Stimulated activated CD8-positive, alpha-beta memory T cell treated with anti-CD3 and anti-CD28 coated beads, Interleukin-4, amount 100 ng/mL, for 48 hours (primary cell): ENCODE measurements around the gene PLCE1.

Experiments
- DNase-seq: peaks from one replicate; pipeline ENCODE4 v3.0.0-alpha.2; 2020

PLCE1 gene

GRCh38 chr10:94025806-94026205 lies 32.1 kb downstream of the PLCE1 start:
- DNase-seq, result no peak

- no peak for DNase-seq
Measured at GRCh38 chr10:94027197-94027596, 33.5 kb downstream of the PLCE1 start.

GRCh38 chr10:94029955-94030354 lies 36.2 kb downstream of the PLCE1 start:
- DNase-seq, result no peak

- no peak for DNase-seq
Measured at GRCh38 chr10:94035982-94036765, 42.4 kb downstream of the PLCE1 start.

GRCh38 chr10:94036766-94037033 lies 43.0 kb downstream of the PLCE1 start:
- no peak for DNase-seq

GRCh38 chr10:94037286-94037685 lies 43.6 kb downstream of the PLCE1 start:
- no peak for DNase-seq

DNA sequence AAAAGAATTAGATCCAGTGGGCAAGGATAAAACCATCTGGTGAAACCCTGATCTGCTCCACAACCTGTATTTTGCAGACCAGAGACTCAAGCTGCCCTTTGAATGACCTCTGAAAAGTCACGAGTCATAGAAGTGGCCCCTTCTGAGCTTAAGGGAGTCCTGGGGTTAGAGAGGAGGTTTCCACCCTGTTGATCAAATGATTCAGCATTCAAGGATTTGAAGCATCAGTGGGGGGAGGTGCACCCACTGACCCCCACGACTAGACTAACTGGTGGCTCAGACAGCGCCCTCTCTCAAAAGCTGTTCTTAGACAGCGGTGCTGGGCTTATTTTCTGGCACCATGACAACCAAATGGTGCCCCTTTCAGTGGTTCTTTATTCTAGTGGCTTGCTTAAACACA lies 44.3 kb downstream of the PLCE1 start:
- DNase-seq, result no peak

DNA sequence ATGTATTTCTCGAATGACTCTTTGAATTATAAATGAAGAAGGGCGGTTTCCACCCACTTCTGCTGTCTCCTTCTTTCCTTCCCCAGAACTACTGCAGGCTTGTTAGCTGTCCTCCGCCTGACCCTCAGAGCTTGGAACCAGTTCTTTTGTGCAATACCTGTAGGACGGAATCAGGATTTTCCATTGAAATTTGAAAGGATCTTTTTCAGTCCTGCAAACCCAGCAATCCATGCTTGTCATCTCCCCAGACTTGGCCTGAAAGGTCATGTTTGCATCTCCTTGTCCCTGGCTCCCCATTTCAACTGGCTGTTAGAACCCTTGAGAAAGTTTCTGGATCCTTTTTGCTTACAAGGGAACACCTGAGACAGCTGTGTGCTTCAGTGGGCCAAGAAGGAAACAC lies 47.5 kb downstream of the PLCE1 start:
- DNase-seq, result no peak

DNA sequence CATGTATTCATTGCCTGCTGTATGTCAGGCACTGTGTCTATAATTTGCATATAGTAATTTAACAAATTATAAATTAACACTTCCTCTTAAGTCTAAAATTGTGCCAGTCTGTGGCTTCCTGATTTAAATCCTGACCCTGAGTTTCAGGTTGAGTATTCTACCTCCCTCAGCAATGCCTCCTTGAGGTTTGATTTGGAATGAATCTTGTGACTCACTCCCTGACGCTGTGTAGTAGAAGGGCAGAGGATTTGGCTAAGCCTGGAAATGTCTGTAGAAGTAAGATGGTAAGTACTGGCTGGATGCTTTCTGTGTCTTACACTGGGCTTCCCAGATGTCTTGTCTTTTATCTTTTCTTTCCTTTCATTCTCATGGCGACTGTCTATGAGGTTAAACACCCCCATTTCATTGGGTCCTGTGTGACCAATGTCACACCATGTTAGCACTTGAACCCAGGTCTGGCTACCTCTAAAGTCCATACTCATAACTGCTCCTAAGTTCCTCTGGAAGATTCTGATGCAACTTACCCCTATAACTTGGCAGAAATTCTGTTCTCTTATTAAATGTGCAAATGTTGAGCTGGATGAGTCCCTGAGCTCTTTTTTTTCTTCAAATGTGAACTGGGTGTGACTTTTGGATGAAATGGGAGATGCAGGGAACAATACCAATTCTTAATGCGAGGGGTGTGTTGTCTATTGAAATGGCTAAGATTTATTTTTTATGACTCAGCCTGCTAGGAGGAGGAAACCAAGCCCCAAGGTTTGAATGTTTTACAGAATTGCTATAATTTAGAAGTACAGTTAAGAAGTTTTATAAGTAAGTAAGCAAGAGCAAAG lies 48.5 kb downstream of the PLCE1 start:
- DNase-seq, result no peak

DNA sequence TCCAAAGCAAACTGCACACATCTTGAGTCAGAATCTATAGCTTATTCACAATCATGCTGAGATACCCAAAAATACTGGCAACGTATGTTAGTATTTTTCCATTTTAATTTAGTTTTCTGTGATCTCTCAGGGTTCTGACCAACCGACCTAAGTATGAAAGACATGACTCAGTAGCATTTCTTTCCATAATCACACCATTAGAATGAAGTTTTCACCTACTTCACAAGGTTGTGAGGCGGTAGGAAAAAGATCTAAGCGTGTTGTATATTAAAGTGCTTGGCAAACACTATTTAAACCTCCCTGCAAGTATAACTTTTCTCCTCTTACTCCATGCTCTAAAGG lies 49.1 kb downstream of the PLCE1 start:
- no peak for DNase-seq
